ENCODE data around the gene MAP7D3. TPM values are rescaled to one million over a fixed set of nuclear protein-coding genes. Genes with fewer than 3 reads are reported as not detected.

MAP7D3 gene
- total RNA-seq, 1 experiment from 2014 or later, result 15.0 TPM

- Histone ChIP-seq H3K4me1 (ENCODE audit: control insufficient read depth in 1 of 2, insufficient read depth in 2 of 2, low read length in 2 of 2) (peaks cover 0 to 12% of the 10 kb centered on the region in 2 experiments; a peak in 1 of 4 replicates), H4K20me1 (ENCODE audit: insufficient read depth) (no peaks in the 10 kb centered on the region), H3K27me3 (ENCODE audit: insufficient read depth, low read length) (no peaks in the 10 kb centered on the region), H3K36me3 (ENCODE audit: control insufficient read depth in 1 of 2, insufficient read depth in 2 of 2, low read length in 2 of 2) (no peaks in the 10 kb centered on the region), H3K4me3 (replicated peaks in 1 of 2; ENCODE audit: low read depth in 1 of 2, low read length in 2 of 2) (no peak overlapping the region), H3K9me2 (ENCODE audit: insufficient read depth) (no peaks in the 10 kb centered on the region), H3K79me2 (ENCODE audit: insufficient read depth, low read length) (no peaks in the 10 kb centered on the region), H3K9ac (ENCODE audit: low read length) (no peak overlapping the region), H3K4me2 (ENCODE audit: low read length) (no peak overlapping the region), H3K9me3 (ENCODE audit: control insufficient read depth in 1 of 2, insufficient read depth in 1 of 2, low read depth in 1 of 2, low read length in 2 of 2) (no peaks in the 10 kb centered on the region), H3K27ac (ENCODE audit: low read depth, low read length) (no peak overlapping the region), H2AFZ (ENCODE audit: low read depth, low read length, poor library complexity, severe bottlenecking) (no peak overlapping the region)
- peak; percentile 14; the same call in 1 of the 2 replicates for TF ChIP-seq RAD21 (IDR thresholded peaks at IDR 0.05; ENCODE audit: low read depth)
- no peak for TF ChIP-seq POLR2A (IDR thresholded peaks at IDR 0.05; ENCODE audit: borderline replicate concordance, extremely low read depth, insufficient read depth, insufficient read length)
- TF ChIP-seq EGR1 (IDR thresholded peaks at IDR 0.05; ENCODE audit: low read depth), result no peak
- TF ChIP-seq, protein P1, sequence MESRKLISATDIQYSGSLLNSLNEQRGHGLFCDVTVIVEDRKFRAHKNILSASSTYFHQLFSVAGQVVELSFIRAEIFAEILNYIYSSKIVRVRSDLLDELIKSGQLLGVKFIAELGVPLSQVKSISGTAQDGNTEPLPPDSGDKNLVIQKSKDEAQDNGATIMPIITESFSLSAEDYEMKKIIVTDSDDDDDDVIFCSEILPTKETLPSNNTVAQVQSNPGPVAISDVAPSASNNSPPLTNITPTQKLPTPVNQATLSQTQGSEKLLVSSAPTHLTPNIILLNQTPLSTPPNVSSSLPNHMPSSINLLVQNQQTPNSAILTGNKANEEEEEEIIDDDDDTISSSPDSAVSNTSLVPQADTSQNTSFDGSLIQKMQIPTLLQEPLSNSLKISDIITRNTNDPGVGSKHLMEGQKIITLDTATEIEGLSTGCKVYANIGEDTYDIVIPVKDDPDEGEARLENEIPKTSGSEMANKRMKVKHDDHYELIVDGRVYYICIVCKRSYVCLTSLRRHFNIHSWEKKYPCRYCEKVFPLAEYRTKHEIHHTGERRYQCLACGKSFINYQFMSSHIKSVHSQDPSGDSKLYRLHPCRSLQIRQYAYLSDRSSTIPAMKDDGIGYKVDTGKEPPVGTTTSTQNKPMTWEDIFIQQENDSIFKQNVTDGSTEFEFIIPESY (IDR thresholded peaks at IDR 0.05; ENCODE audit: extremely low read depth, insufficient replicate concordance, low read length), result no peak
- TF ChIP-seq CTCF (IDR thresholded peaks at IDR 0.05 in 2 of 3, conservative IDR thresholded peaks at IDR 0.05 in 1 of 3; ENCODE audit: borderline replicate concordance in 1 of 3, insufficient read depth in 1 of 3, low read depth in 2 of 3, low read length in 2 of 3), result no peak
- no peak for TF ChIP-seq ELF1 (IDR thresholded peaks at IDR 0.05; ENCODE audit: borderline replicate concordance, low read depth)
- TF ChIP-seq, protein P2, sequence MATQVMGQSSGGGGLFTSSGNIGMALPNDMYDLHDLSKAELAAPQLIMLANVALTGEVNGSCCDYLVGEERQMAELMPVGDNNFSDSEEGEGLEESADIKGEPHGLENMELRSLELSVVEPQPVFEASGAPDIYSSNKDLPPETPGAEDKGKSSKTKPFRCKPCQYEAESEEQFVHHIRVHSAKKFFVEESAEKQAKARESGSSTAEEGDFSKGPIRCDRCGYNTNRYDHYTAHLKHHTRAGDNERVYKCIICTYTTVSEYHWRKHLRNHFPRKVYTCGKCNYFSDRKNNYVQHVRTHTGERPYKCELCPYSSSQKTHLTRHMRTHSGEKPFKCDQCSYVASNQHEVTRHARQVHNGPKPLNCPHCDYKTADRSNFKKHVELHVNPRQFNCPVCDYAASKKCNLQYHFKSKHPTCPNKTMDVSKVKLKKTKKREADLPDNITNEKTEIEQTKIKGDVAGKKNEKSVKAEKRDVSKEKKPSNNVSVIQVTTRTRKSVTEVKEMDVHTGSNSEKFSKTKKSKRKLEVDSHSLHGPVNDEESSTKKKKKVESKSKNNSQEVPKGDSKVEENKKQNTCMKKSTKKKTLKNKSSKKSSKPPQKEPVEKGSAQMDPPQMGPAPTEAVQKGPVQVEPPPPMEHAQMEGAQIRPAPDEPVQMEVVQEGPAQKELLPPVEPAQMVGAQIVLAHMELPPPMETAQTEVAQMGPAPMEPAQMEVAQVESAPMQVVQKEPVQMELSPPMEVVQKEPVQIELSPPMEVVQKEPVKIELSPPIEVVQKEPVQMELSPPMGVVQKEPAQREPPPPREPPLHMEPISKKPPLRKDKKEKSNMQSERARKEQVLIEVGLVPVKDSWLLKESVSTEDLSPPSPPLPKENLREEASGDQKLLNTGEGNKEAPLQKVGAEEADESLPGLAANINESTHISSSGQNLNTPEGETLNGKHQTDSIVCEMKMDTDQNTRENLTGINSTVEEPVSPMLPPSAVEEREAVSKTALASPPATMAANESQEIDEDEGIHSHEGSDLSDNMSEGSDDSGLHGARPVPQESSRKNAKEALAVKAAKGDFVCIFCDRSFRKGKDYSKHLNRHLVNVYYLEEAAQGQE (IDR thresholded peaks at IDR 0.05; ENCODE audit: low read depth), result no peak
- DNase-seq (ENCODE audit: low read depth, low spot score), result no peak
- ChIA-PET POLR2A (no interaction called here), CTCF (interaction anchor here (1.3 kb wide), 1 partner anchor 7 kb away, joined by 4 read pairs; no protein-coding TSS in a partner anchor), RAD21 (ENCODE audit: low non-redundant PET in 1 of 2, low total read pairs in 2 of 2, uncharacterized antibody in 2 of 2, unreplicated experiment in 2 of 2) (no interaction called here)
- intact Hi-C loops (cut with micrococcal nuclease), result no loop called here
- no peak for ATAC-seq
- no TSS peak for BruUV-seq (replicated peaks)
These were observed 80.9 kb downstream of the MAP7D3 start for GRCh38 chrX:136170139-136170800.

Measured in HCT116 (cell line).